ENCODE data around the gene FER.

The FER gene

GRCh38 chr5:109177227-109177626, 429.5 kb downstream of the FER start:
- POLR2A ChIA-PET, result no interaction called here
- no peak overlapping the region for H3K4me3 ChIP-seq (ENCODE audit: low read depth, low read length)
- CTCF ChIA-PET, result no interaction called here
- no peak for TF ChIP-seq CTCF (IDR thresholded peaks at IDR 0.05; ENCODE audit: insufficient read depth, low read length, missing control alignments)
- DNase-seq (ENCODE audit: low read depth, low spot score), result no peak

GRCh38 chr5:109177782-109178181, 430.1 kb downstream of the FER start:
- ChIA-PET CTCF (no interaction called here), POLR2A (no interaction called here)
- DNase-seq (ENCODE audit: low read depth, low spot score), result no peak
- no peak for TF ChIP-seq CTCF (IDR thresholded peaks at IDR 0.05; ENCODE audit: insufficient read depth, low read length, missing control alignments)
- H3K4me3 ChIP-seq (ENCODE audit: low read depth, low read length), result no peak overlapping the region

GRCh38 chr5:109180668-109181067, 433.0 kb downstream of the FER start:
- no peak for TF ChIP-seq CTCF (IDR thresholded peaks at IDR 0.05; ENCODE audit: insufficient read depth, low read length, missing control alignments)
- no peak for DNase-seq (ENCODE audit: low read depth, low spot score)
- CTCF ChIA-PET, result no interaction called here

GRCh38 chr5:109186759-109187158, 439.1 kb downstream of the FER start:
- no peak overlapping the region for H3K4me3 ChIP-seq (ENCODE audit: low read depth, low read length)
- CTCF ChIA-PET, result no interaction called here
- TF ChIP-seq CTCF (IDR thresholded peaks at IDR 0.05; ENCODE audit: insufficient read depth, low read length, missing control alignments), result no peak
- POLR2A ChIA-PET, result no interaction called here
- DNase-seq (ENCODE audit: low read depth, low spot score), result no peak

More at GRCh38 chr5:109180668-109181067, 433.0 kb downstream of the FER start:
- POLR2A ChIA-PET, result no interaction called here
- H3K4me3 ChIP-seq (ENCODE audit: low read depth, low read length), result no peak overlapping the region

- no peak for DNase-seq (ENCODE audit: low read depth, low spot score)
- H3K4me3 ChIP-seq (ENCODE audit: low read depth, low read length), result no peak overlapping the region
- no peak for TF ChIP-seq CTCF (IDR thresholded peaks at IDR 0.05; ENCODE audit: insufficient read depth, low read length, missing control alignments)
- ChIA-PET POLR2A (no interaction called here), CTCF (no interaction called here)
Measured at GRCh38 chr5:109191153-109191558, 443.5 kb downstream of the FER start.

GRCh38 chr5:109192027-109192426, 444.3 kb downstream of the FER start:
- ChIA-PET POLR2A (no interaction called here), CTCF (no interaction called here)
- no peak for DNase-seq (ENCODE audit: low read depth, low spot score)
- H3K4me3 ChIP-seq (ENCODE audit: low read depth, low read length), result no peak overlapping the region
- TF ChIP-seq CTCF (IDR thresholded peaks at IDR 0.05; ENCODE audit: insufficient read depth, low read length, missing control alignments), result no peak
